Sigmoid colon (tissue), 3 donors: ENCODE results near the gene MCC.

ENCODE experiments used
- POLR2A ChIP-seq, 2 donors: fragments of 450-650 bp; IDR thresholded peaks; one replicate each; pipeline ENCODE4 v1.6.1; 2016; ENCODE audit warnings: antibody characterized with exemption in 2 of 2, mild to moderate bottlenecking in 2 of 2, moderate library complexity in 2 of 2
- TF ChIP-seq, protein P1 (sequence below), 4 experiments: fragments of 450-650 bp in 3 of 4; fragments of 200-600 bp in 1 of 4; IDR thresholded peaks; one replicate each; pipeline ENCODE4 v1.5.1; 2016 to 2019; ENCODE audit warnings: antibody characterized with exemption in 4 of 4, mild to moderate bottlenecking in 3 of 4, moderate library complexity in 2 of 4

DNA sequence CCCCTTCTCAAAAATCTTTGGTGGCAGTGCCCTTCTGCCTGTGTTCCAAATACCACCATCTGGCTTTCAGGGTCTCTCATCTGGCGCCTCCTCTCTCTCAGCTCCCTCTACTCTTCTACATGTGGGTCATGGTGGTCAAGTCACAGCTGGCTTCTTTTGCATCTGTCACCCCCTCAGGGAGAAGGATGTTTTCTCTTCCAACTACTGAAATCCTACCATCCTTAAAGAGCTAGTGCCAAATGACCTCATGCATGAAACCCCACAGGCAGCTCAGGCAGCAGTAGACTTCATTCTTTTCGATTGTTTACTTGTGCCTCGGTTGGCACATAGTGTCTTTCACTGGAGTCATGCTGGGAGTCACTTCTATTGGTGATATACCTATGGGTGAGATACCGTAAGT, 292.5 kb downstream of the MCC start:
- no peak for TF ChIP-seq POLR2A (IDR thresholded peaks at IDR 0.05)
- TF ChIP-seq, protein P1, sequence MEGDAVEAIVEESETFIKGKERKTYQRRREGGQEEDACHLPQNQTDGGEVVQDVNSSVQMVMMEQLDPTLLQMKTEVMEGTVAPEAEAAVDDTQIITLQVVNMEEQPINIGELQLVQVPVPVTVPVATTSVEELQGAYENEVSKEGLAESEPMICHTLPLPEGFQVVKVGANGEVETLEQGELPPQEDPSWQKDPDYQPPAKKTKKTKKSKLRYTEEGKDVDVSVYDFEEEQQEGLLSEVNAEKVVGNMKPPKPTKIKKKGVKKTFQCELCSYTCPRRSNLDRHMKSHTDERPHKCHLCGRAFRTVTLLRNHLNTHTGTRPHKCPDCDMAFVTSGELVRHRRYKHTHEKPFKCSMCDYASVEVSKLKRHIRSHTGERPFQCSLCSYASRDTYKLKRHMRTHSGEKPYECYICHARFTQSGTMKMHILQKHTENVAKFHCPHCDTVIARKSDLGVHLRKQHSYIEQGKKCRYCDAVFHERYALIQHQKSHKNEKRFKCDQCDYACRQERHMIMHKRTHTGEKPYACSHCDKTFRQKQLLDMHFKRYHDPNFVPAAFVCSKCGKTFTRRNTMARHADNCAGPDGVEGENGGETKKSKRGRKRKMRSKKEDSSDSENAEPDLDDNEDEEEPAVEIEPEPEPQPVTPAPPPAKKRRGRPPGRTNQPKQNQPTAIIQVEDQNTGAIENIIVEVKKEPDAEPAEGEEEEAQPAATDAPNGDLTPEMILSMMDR (IDR thresholded peaks at IDR 0.05), result no peak
